ENCODE data around the gene FBXO42. TPM values are rescaled to one million over a fixed set of nuclear protein-coding genes. Genes with fewer than 3 reads are reported as not detected.

Gene FBXO42
- total and polyA plus RNA-seq, 9 of the 15 experiments (the other 6 are each of a cell fraction or from before 2014, with no cell fraction given), result 7.2 to 24.8 (median 17.4) TPM

- TF ChIP-seq BACH1 (tag; IDR thresholded peaks at IDR 0.05) (peak; percentile 92), BCL6 (CRISPR knock-in tag; IDR thresholded peaks at IDR 0.05) (peak; percentile 72), GMEB1 (CRISPR knock-in tag; IDR thresholded peaks at IDR 0.05) (no peak; the same call in 1 of the 2 replicates), CGGBP1 (CRISPR knock-in tag; IDR thresholded peaks at IDR 0.05) (no peak), ARID1B (IDR thresholded peaks at IDR 0.05) (peak; percentile 97), SMAD2 (IDR thresholded peaks at IDR 0.05; ENCODE audit: low read depth, low read length) (no peak), FOXM1 (IDR thresholded peaks at IDR 0.05; ENCODE audit: low read depth) (peak; percentile 86; the same call in 1 of the 2 replicates), FOXM1 (CRISPR knock-in tag; IDR thresholded peaks at IDR 0.05; ENCODE audit: low read depth) (no peak), ZFP36 (IDR thresholded peaks at IDR 0.05; ENCODE audit: low read depth, low read length, partially characterized antibody) (peak; percentile 5), ZNF24 (IDR thresholded peaks at IDR 0.05) (peak; percentile 41; the same call in 1 of the 2 replicates), SMARCA4 (IDR thresholded peaks at IDR 0.05) (peak; percentile 96), ZEB2 (IDR thresholded peaks at IDR 0.05) (peak; percentile 70; the same call in 1 of the 2 replicates), ZNF639 (CRISPR knock-in tag; conservative IDR thresholded peaks at IDR 0.05 in 1 of 2, IDR thresholded peaks at IDR 0.05 in 1 of 2) (peak in 1 of 2 experiments; percentile 73; a peak in 2 of 4 replicates), ZNF212 (CRISPR knock-in tag; IDR thresholded peaks at IDR 0.05) (no peak), CREB1 (IDR thresholded peaks at IDR 0.05) (no peak; the same call in 1 of the 2 replicates), CREB1 (CRISPR knock-in tag; IDR thresholded peaks at IDR 0.05) (no peak), TAF7 (tag; IDR thresholded peaks at IDR 0.05) (peak; percentile 57), NFE2 (IDR thresholded peaks at IDR 0.05; ENCODE audit: low read depth) (peak; percentile 31; the same call in 1 of the 2 replicates), PCBP2 (IDR thresholded peaks at IDR 0.05; ENCODE audit: low read depth, low read length, poor library complexity, severe bottlenecking) (no peak), ZNF589 (CRISPR knock-in tag; IDR thresholded peaks at IDR 0.05; ENCODE audit: low read depth) (peak; percentile 99), CTBP1 (IDR thresholded peaks at IDR 0.05; ENCODE audit: borderline replicate concordance) (peak; percentile 85; the same call in 1 of the 2 replicates), ZKSCAN3 (CRISPR knock-in tag; IDR thresholded peaks at IDR 0.05) (no peak), THRAP3 (IDR thresholded peaks at IDR 0.05; ENCODE audit: borderline replicate concordance) (no peak), ZNF436 (CRISPR knock-in tag; IDR thresholded peaks at IDR 0.05) (no peak), MYBL2 (IDR thresholded peaks at IDR 0.05; ENCODE audit: low read depth) (no peak), MYBL2 (CRISPR knock-in tag; IDR thresholded peaks at IDR 0.05; ENCODE audit: borderline replicate concordance) (no peak), SMARCA5 (IDR thresholded peaks at IDR 0.05) (no peak), HDAC2 (IDR thresholded peaks at IDR 0.05) (peak; percentile 96)
Measured at GRCh38 chr1:16248603-16249516, 103.4 kb downstream of the FBXO42 start (continued).

All from K562 (cell line).